ENCODE measurements around the gene MPP4.

DNA sequence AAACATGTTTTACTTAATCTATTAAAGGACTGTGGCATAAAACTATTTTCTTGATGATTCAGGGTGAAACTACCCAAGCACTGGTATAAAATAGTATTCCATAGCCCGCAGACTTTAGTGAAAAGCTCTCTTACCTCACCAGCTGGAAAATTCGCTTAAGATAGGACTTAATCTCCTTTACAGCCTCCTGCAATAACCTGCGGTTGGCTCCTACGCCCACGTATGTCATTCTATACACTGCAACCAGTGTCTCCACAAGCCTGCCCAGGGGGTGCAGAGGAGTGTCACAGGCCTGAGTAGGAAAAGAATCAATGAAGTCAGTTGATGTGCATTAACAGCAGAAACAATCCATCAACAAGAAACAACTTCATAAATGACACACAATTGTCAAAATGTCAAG, 11.3 kb upstream of the MPP4 start:
- no peak for TF ChIP-seq ZFP30 (CRISPR knock-in tag; IDR thresholded peaks at IDR 0.05)
- no peak for TF ChIP-seq PPARA (CRISPR knock-in tag; IDR thresholded peaks at IDR 0.05; ENCODE audit: borderline replicate concordance)
- TF ChIP-seq TCF4 (CRISPR knock-in tag; IDR thresholded peaks at IDR 0.05; ENCODE audit: borderline replicate concordance), result no peak
- TF ChIP-seq, protein P1, sequence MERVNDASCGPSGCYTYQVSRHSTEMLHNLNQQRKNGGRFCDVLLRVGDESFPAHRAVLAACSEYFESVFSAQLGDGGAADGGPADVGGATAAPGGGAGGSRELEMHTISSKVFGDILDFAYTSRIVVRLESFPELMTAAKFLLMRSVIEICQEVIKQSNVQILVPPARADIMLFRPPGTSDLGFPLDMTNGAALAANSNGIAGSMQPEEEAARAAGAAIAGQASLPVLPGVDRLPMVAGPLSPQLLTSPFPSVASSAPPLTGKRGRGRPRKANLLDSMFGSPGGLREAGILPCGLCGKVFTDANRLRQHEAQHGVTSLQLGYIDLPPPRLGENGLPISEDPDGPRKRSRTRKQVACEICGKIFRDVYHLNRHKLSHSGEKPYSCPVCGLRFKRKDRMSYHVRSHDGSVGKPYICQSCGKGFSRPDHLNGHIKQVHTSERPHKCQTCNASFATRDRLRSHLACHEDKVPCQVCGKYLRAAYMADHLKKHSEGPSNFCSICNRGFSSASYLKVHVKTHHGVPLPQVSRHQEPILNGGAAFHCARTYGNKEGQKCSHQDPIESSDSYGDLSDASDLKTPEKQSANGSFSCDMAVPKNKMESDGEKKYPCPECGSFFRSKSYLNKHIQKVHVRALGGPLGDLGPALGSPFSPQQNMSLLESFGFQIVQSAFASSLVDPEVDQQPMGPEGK (CRISPR knock-in tag; IDR thresholded peaks at IDR 0.05; ENCODE audit: borderline replicate concordance), result no peak
- TF ChIP-seq ZFP3 (CRISPR knock-in tag; IDR thresholded peaks at IDR 0.05), result no peak
- TF ChIP-seq ZNF70 (CRISPR knock-in tag; IDR thresholded peaks at IDR 0.05), result no peak
- no peak for TF ChIP-seq ZNF565 (CRISPR knock-in tag; conservative IDR thresholded peaks at IDR 0.05; ENCODE audit: low read depth)
- TF ChIP-seq, protein P2, sequence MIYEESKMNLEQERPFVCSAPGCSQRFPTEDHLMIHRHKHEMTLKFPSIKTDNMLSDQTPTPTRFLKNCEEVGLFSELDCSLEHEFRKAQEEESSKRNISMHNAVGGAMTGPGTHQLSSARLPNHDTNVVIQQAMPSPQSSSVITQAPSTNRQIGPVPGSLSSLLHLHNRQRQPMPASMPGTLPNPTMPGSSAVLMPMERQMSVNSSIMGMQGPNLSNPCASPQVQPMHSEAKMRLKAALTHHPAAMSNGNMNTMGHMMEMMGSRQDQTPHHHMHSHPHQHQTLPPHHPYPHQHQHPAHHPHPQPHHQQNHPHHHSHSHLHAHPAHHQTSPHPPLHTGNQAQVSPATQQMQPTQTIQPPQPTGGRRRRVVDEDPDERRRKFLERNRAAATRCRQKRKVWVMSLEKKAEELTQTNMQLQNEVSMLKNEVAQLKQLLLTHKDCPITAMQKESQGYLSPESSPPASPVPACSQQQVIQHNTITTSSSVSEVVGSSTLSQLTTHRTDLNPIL (CRISPR knock-in tag; IDR thresholded peaks at IDR 0.05; ENCODE audit: low read depth), result no peak

Measured in SK-N-SH treated with all-trans-retinoic acid at 6 μM for 48 hours (cell line).